ENCODE measurements around the gene DNAI1.

- TF ChIP-seq CTCF (IDR thresholded peaks at IDR 0.05; ENCODE audit: insufficient read depth, low read depth, low read length) (no peak), EZH2 (IDR thresholded peaks at IDR 0.05; ENCODE audit: insufficient read depth, low read length) (no peak)
Measured at GRCh38 chr9:34522971-34523797, 64.6 kb downstream of the DNAI1 start, which contains the start of gene ENHO.

All from astrocyte (in vitro differentiated cells and primary cell).